Measurements from ENCODE around the gene AHSG.
"Not testable (repeated sequence)": the region's sequence is repeated elsewhere in the genome, so short reads cannot be mapped to it uniquely, and the experiment has no call there.

Gene AHSG

GRCh38 chr3:186612721-186613636 is at the start of gene AHSG:
TSS of gene AHSG (plus strand) at chr3:186613060. CDS start at chr3:186613142, 82 bp downstream.
- DNase-seq (ENCODE audit: low read depth) = no peak

GRCh38 chr3:186564586-186564985 is 48.3 kb upstream of the AHSG start:
- DNase-seq (ENCODE audit: low read depth) = no peak

- DNase-seq (ENCODE audit: low read depth) = peak; percentile 1
These were observed 46.1 kb upstream of the AHSG start for GRCh38 chr3:186566772-186567071.

- DNase-seq (ENCODE audit: low read depth) = peak; percentile 62
These were observed 45.6 kb upstream of the AHSG start, which contains the start of gene TBCCD1 for GRCh38 chr3:186567072-186567921. TSS of gene TBCCD1 (minus strand) at chr3:186567339. CDS start at chr3:186564329, 3,010 bp downstream.

GRCh38 chr3:186569361-186569760 is 43.5 kb upstream of the AHSG start:
- DNase-seq (ENCODE audit: low read depth) = not testable (repeated sequence)

GRCh38 chr3:186569779-186570095 is 43.1 kb upstream of the AHSG start:
- DNase-seq (ENCODE audit: low read depth) = no peak

- DNase-seq (ENCODE audit: low read depth) = peak; percentile 97
These were observed 42.5 kb upstream of the AHSG start, which contains the start of gene DNAJB11 for GRCh38 chr3:186570096-186570940. TSS of gene DNAJB11 (plus strand) at chr3:186570720. CDS start at chr3:186570898, 178 bp downstream.

- DNase-seq (ENCODE audit: low read depth) = no peak
These were observed 41.8 kb upstream of the AHSG start for GRCh38 chr3:186570941-186571643.

GRCh38 chr3:186571644-186572013 is 41.2 kb upstream of the AHSG start:
- no peak for DNase-seq (ENCODE audit: low read depth)

- DNase-seq (ENCODE audit: low read depth) = no peak
These were observed 35.3 kb upstream of the AHSG start for GRCh38 chr3:186577521-186577920.

- no peak for DNase-seq (ENCODE audit: low read depth)
These were observed 32.1 kb upstream of the AHSG start for GRCh38 chr3:186580785-186581184.

GRCh38 chr3:186582541-186582940 is 30.3 kb upstream of the AHSG start:
- DNase-seq (ENCODE audit: low read depth) = no peak

GRCh38 chr3:186583831-186584230 is 29.0 kb upstream of the AHSG start:
- no peak for DNase-seq (ENCODE audit: low read depth)

GRCh38 chr3:186586245-186586644 is 26.6 kb upstream of the AHSG start:
- DNase-seq (ENCODE audit: low read depth) = not testable (repeated sequence)

- no peak for DNase-seq (ENCODE audit: low read depth)
These were observed 25.7 kb upstream of the AHSG start for GRCh38 chr3:186587183-186587582.

- no peak for DNase-seq (ENCODE audit: low read depth)
These were observed 24.2 kb upstream of the AHSG start for GRCh38 chr3:186588632-186589031.

- no peak for DNase-seq (ENCODE audit: low read depth)
These were observed 23.7 kb upstream of the AHSG start for GRCh38 chr3:186589121-186589520.

- DNase-seq (ENCODE audit: low read depth) = no peak
These were observed 22.8 kb upstream of the AHSG start for GRCh38 chr3:186589856-186590579.

GRCh38 chr3:186590580-186591295 is 22.1 kb upstream of the AHSG start:
- no peak for DNase-seq (ENCODE audit: low read depth)

GRCh38 chr3:186592682-186593081 is 20.2 kb upstream of the AHSG start:
- no peak for DNase-seq (ENCODE audit: low read depth)

Measured in HS-27A (cell line).